ENCODE data around the gene KLHL26. TPM values are rescaled to one million over a fixed set of nuclear protein-coding genes. Genes with fewer than 3 reads are reported as not detected.
A peak's percentile ranks its signal among the peaks of the same experiment; 100 is the strongest.

The KLHL26 gene
- total and polyA plus RNA-seq, 2 of the 13 experiments (the other 11 are each of a cell fraction or from before 2014, with no cell fraction given), result 1.5 to 1.7 TPM

DNA sequence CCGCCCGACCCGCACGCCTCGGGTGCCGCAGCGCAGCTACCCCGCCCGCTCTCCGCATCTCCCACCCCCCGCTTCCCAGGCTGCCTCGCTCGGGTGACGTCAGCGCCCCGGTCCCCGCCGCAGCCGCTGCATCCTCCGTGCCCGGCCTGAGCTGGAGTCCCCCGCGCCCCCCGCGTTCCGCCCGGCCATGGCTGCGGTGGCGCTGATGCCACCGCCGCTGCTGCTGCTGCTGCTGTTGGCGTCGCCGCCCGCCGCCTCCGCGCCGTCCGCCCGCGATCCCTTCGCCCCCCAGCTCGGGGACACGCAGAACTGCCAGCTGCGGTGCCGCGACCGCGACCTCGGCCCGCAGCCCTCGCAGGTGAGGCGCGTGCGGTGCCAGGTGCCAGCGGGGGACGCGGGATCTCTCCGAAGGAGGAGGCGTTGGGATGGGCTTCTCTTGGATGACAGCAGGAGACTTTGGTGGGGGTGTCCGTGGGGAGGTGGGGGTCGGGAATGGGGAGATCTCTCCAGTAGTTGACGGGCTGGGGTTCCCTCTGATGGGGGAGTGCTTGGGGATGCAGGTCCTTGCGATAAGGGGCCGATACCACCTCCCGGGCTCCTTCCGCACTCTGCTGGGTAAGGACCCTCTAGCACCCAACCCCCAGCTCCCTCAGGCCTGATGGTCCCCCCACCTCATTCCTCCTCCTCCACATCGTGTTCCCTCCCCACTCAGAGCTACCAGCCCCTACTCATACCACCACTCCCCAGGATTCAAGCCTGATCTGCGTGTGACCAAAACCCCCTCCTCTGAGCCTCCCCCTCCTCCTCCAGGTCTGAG lies 23.8 kb upstream of the KLHL26 start, which contains the start of gene TMEM59L (continued):
- TF ChIP-seq, protein P1, sequence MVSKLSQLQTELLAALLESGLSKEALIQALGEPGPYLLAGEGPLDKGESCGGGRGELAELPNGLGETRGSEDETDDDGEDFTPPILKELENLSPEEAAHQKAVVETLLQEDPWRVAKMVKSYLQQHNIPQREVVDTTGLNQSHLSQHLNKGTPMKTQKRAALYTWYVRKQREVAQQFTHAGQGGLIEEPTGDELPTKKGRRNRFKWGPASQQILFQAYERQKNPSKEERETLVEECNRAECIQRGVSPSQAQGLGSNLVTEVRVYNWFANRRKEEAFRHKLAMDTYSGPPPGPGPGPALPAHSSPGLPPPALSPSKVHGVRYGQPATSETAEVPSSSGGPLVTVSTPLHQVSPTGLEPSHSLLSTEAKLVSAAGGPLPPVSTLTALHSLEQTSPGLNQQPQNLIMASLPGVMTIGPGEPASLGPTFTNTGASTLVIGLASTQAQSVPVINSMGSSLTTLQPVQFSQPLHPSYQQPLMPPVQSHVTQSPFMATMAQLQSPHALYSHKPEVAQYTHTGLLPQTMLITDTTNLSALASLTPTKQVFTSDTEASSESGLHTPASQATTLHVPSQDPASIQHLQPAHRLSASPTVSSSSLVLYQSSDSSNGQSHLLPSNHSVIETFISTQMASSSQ (IDR thresholded peaks at IDR 0.05; ENCODE audit: low read depth), result no peak
- TF ChIP-seq, protein P1 (CRISPR knock-in tag; IDR thresholded peaks at IDR 0.05; ENCODE audit: borderline replicate concordance), result peak; percentile 3; the same call in 1 of the 2 replicates
- TF ChIP-seq ATF3 (CRISPR knock-in tag; IDR thresholded peaks at IDR 0.05) (peak; percentile 28; the same call in 1 of the 2 replicates), ARNT2 (CRISPR knock-in tag; IDR thresholded peaks at IDR 0.05; ENCODE audit: low read depth) (peak; percentile 60; the same call in 1 of the 2 replicates), ZBTB37 (CRISPR knock-in tag; IDR thresholded peaks at IDR 0.05) (no peak), ZFYVE20 (CRISPR knock-in tag; IDR thresholded peaks at IDR 0.05; ENCODE audit: borderline replicate concordance, low read depth) (no peak), KMT2B (CRISPR knock-in tag; IDR thresholded peaks at IDR 0.05) (no peak), BCL3 (CRISPR knock-in tag; IDR thresholded peaks at IDR 0.05) (no peak), MAX (IDR thresholded peaks at IDR 0.05) (peak; percentile 15), NRL (CRISPR knock-in tag; IDR thresholded peaks at IDR 0.05; ENCODE audit: borderline replicate concordance) (no peak), ZNF547 (CRISPR knock-in tag; IDR thresholded peaks at IDR 0.05) (0 out of 2 replicates have a peak, but pooled peaks have one; percentile 25), AGO2 (optimal IDR thresholded peaks at IDR 0.05; ENCODE audit: low read depth, low read length) (peak; percentile 33), SAP130 (CRISPR knock-in tag; IDR thresholded peaks at IDR 0.05; ENCODE audit: low read depth) (peak; percentile 30; the same call in 1 of the 2 replicates)
- TF ChIP-seq, protein P2, sequence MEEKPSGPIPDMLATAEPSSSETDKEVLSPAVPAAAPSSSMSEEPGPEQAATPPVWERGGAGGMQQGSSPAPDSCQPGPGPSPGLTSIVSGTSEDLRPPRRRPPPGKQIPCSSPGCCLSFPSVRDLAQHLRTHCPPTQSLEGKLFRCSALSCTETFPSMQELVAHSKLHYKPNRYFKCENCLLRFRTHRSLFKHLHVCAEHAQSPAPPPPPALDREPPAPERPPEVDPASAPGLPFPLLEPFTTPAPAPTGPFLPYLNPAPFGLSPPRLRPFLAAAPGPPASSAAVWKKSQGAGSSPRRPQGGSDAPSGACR (CRISPR knock-in tag; IDR thresholded peaks at IDR 0.05), result no peak
- TF ChIP-seq, protein P3, sequence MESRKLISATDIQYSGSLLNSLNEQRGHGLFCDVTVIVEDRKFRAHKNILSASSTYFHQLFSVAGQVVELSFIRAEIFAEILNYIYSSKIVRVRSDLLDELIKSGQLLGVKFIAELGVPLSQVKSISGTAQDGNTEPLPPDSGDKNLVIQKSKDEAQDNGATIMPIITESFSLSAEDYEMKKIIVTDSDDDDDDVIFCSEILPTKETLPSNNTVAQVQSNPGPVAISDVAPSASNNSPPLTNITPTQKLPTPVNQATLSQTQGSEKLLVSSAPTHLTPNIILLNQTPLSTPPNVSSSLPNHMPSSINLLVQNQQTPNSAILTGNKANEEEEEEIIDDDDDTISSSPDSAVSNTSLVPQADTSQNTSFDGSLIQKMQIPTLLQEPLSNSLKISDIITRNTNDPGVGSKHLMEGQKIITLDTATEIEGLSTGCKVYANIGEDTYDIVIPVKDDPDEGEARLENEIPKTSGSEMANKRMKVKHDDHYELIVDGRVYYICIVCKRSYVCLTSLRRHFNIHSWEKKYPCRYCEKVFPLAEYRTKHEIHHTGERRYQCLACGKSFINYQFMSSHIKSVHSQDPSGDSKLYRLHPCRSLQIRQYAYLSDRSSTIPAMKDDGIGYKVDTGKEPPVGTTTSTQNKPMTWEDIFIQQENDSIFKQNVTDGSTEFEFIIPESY (CRISPR knock-in tag; IDR thresholded peaks at IDR 0.05), result 0 out of 2 replicates have a peak, but pooled peaks have one; percentile 10
